GM18861 (cell line): ENCODE data around the gene QPCT.

Experiments used
- ATAC-seq: cut with Tn5 transposase; IDR thresholded peaks from one replicate; pipeline ENCODE4 v1.9.1; 2021; ENCODE audit not compliant: unreplicated experiment

QPCT gene

GRCh38 chr2:37324786-37325624 lies 19.4 kb upstream of the QPCT start, which contains the start of gene PRKD3:
Gene PRKD3 (minus strand): TSS chr2:37324833. CDS start chr2:37316524, 8,309 bp downstream.
- ATAC-seq, result peak; percentile 45

DNA sequence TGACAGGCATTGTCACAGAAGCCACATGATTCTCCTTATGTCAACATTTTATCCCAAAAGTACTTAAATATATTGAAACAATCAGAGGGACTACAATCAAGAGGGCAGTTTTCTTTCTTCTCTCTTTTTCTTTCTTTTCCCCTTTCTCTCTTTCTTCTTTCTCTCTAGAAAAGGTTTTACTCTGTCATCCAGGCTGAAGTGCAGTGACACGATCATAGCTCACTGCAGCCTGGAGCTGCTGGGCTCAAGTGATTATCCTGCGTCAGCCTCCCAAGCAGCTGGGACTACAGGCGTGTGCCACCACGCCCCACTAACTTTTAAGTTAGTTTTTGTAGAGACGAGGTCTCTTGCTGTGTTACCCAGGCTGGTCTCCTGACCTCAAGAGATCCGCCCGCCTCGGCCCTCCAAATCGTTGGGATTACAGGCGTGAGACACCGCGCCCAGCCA lies 18.8 kb upstream of the QPCT start:
- no peak for ATAC-seq

DNA sequence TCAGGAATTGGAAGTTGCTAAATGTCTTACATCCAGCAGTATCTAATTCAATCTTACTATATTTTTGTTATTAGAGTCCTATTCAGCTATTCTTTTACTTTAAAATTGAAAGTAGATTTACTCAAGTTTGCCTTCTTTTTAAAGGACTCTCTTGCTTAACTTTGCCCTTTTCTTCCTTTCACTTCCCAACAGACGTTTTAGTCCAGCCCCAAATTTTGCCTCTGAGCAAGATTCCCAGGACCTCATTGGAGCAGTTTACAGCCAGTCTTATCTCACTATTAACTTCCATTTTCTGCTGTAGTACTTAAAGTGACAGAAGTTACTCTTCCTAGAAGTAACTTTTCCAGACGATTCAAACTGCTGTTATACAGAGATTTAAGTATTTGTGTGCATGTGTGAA lies 18.1 kb upstream of the QPCT start:
- no peak for ATAC-seq

DNA sequence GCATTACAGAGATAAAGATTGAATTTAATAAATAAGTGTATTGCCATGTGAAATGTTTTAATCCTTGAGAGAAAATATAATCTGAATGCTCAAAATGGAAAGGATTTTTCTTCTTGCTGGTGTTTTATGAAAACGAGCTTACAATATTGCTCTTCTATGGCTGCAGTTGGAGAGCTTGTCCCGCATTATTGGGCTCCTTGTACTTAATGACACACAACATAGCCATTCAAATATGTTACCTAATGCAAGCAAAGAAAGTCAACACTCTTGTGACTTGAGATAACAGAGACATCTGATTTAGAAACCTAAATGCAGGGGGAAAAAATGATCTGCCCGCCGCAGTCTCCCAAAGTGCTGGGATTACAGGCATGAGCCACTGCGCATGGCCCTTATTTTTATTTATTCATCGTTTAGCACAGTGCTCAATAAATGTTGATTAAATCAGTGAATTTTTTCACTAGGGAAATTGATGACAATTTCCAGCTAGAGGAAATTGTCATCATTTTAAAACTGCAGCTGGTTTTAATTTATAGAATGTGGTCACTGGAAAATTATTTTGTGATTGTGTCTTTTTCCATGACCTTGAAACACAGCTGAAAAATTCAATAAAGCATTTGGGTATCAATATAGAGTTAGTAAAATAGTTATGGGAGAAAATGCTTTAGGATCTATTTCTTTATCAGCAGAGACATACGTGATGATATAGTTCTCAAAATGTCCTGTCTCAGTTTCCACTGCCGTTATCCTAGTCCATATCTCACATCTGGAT lies 17.4 kb upstream of the QPCT start:
- ATAC-seq, result no peak

- no peak for ATAC-seq
These were observed 13.7 kb upstream of the QPCT start for GRCh38 chr2:37330681-37331080.

DNA sequence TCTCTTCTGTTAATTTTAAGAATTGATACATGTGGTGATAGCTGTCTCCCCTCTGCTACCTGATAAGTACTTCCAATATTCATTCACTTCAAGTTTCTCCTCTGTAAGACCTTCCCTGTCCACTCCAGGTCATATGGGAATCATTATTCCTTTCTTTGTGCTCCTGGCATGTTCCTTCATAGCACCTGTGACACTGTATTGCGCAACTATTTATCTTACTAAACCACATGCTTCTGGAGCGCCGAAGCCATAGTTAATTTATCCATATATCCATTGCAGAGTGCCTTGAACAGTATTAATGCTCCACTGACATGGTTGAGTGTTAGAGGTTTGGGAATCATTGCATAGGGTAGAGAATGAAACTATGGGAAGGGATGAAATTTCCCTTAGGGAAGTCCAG lies 11.9 kb upstream of the QPCT start:
- ATAC-seq, result no peak

DNA sequence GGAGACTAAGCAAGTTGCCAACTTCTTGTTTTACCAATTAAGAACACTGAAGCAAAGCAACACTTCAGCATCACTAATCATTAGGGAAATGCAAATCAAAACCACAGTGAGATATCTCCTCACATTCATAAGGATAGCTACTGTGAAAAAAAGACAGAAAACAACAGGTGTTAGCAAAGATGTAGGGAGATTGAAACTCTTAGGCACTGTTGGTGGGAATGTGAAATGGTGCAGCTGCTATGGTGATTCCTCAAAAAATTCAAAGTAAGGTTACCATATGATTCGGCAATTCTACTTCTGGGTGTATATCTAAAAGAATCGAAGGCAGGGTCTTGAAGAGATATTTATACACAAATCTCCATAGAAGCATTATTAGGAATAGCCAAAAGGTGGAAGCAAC lies 11.2 kb upstream of the QPCT start:
- no peak for ATAC-seq

- no peak for ATAC-seq
These were observed 8.8 kb upstream of the QPCT start for GRCh38 chr2:37335604-37336003.

GRCh38 chr2:37337620-37338280 lies 6.7 kb upstream of the QPCT start:
- ATAC-seq, result no peak

GRCh38 chr2:37338933-37339332 lies 5.5 kb upstream of the QPCT start:
- no peak for ATAC-seq

GRCh38 chr2:37340637-37341036 lies 3.8 kb upstream of the QPCT start:
- no peak for ATAC-seq

- ATAC-seq, result no peak
These were observed 1.7 kb upstream of the QPCT start for GRCh38 chr2:37342591-37343220.

DNA sequence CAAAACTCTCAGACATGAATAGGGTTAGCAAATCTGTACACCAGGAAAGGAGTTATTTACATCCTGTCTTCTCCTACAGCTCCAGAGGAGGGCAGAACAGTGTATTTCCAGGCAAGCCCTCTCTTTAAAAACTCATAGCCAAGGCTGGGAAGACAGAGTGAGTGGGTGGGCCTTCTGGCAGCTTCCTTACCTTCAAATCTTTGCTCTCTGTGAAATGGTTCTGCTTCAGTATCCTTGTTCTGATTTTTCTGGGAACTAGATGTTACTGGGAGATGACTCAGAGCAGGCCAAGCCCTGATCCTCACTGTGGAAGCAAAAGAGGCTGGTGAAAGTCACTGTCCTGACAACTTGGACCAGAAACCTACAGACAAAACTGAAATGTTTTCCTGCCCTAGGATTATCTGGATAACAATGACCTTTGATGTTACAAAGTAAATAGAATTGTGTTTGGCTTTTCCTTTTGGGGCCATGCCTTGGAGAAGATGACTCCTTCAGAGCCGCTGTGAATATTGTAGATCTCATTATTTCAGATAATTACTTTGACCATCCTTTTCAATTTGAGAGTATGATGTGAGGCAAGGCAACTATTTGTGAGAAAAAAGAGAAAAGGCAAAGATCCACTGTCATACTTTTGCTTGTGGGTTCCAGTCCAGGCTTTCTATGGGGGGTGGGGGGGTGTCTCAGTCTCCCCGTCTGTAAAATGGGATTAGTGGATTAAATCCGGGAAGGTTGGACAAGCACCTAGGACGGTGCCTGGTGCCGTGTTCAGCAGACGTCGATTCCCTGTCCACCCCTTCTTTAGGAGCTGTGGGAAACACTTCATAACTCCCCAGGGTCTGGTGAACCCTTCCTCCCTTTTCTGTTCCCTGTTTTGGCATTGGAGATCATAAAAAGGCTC lies 644 bp upstream of the QPCT start:
- ATAC-seq, result no peak

GRCh38 chr2:37348155-37348554 lies 3.7 kb downstream of the QPCT start:
- no peak for ATAC-seq

GRCh38 chr2:37349231-37349860 lies 4.9 kb downstream of the QPCT start:
- ATAC-seq, result peak; percentile 47

DNA sequence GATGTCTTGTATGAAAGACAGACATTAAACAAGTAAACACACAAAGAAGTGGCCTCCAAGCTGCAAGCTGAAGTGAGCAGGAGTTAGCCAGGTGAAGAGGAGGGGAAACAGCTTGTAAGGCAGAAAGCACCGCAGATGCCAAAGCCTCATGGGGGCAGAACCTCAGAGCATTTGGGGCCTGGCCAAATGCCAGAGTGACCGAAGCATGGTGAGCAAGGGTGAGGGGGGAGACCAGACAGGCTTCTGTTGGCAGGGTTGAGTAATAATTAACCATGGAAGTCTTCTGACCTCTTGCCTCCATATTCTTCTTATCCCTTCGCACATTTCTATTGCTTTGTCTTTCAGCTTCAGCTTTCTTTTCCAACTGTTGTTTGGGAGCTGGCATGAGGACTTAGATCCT lies 5.6 kb downstream of the QPCT start:
- ATAC-seq, result peak; percentile 77

- no peak for ATAC-seq
These were observed 10.1 kb downstream of the QPCT start for GRCh38 chr2:37354531-37354930.

DNA sequence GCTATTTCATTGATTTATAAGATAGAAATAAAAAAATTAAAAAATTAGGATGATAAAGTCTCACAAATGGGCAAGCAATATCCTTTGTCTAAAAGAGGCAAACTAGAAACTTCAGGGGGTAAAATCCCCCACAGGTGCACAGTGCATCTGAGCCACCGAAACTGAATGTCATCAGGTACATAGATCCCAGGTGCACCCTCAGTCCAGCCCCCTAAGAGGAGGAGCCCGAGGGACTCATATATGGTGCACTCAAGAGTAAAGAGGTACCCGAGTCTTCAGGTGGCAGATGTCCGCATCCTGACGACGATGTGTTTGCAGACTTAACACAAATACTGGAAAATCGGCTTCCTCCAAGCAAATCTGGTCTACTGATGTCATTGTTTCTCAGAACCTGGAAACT lies 11.3 kb downstream of the QPCT start:
- ATAC-seq, result no peak

DNA sequence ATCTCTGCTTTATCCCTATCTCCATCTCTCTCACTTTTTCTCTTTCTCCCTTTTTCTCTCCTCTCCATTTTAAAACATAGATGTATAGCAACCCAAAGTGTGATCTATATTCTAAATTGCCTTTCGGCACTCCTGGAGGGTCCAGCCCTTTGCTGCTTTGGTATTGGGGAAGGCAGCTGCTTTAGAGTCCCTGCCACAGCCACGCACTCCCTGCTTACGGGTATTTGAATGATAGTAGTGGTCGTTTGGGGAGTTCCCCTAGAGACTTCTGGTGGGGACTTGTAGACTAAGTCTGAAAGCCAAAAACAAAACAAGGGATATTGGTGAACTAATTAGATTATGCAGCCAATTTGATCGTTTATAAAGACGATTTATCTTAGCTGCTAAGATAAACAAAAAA lies 11.9 kb downstream of the QPCT start:
- ATAC-seq, result no peak

DNA sequence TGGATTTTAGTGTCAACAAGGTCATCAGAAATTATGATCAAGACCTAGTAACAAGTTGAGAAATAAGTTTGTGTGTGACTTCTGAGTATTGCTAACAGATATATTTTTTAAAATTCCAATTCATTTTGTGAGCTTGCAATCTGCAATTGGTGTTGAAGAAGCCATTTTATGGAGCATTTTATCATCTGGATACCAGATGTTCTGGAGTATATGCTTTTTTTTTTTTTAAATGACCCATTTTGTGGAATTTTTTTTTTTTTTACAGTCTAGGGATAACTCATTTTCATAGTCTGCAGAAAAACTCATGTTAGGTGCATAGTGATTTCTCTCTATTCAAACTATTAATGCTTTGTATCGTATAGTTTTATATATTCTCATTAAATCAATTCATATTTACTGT lies 12.6 kb downstream of the QPCT start:
- no peak for ATAC-seq
